Activated CD8-positive, alpha-beta T cell treated with anti-CD3 and anti-CD28 coated beads for 36 hours (primary cell): ENCODE results near the gene LIPT2. TPM values are rescaled to one million over a fixed set of nuclear protein-coding genes. Genes with fewer than 3 reads are reported as not detected.

Experiments
- ATAC-seq: fragments of 200-7000 bp; cut with Tn5 transposase; one replicate; pipeline ENCODE4 v1.10.0; 2021; ENCODE audit warnings: mild to moderate bottlenecking, moderate library complexity
- CTCF ChIA-PET: fragments of 350-600 bp; sonication (Branson Sonifier 250); formaldehyde crosslinking; loops from one replicate; lab custom pipeline; 2021; ENCODE audit warnings: antibody characterized with exemption; lab: Charles Lee
- POLR2A ChIA-PET: fragments of 350-600 bp; sonication (Branson Sonifier 250); formaldehyde crosslinking; loops from one replicate; lab custom pipeline; 2021; ENCODE audit warnings: antibody characterized with exemption; lab: Charles Lee
- DNase-seq: peaks from one replicate; pipeline ENCODE4 v3.0.0-alpha.2; 2020
- H3K27ac Mint-ChIP-seq: one replicate; pipeline ENCODE4 v1.8.0; 2021; ENCODE audit warnings: mild to moderate bottlenecking, mixed read lengths
- H3K27me3 Mint-ChIP-seq: one replicate; pipeline ENCODE4 v1.8.0; 2021; ENCODE audit warnings: mixed read lengths
- H3K36me3 Mint-ChIP-seq: one replicate; pipeline ENCODE4 v1.8.0; 2021; ENCODE audit warnings: low read depth, mixed read lengths
- H3K4me1 Mint-ChIP-seq: one replicate; pipeline ENCODE4 v1.8.0; 2021; ENCODE audit warnings: low read depth, mixed read lengths
- H3K4me3 Mint-ChIP-seq: one replicate; pipeline ENCODE4 v1.8.0; 2021; ENCODE audit warnings: mild to moderate bottlenecking, moderate library complexity, mixed read lengths
- H3K9me3 Mint-ChIP-seq: one replicate; pipeline ENCODE4 v1.8.0; 2021; ENCODE audit warnings: mixed read lengths
- CTCF ChIP-seq: fragments of 200-600 bp; IDR thresholded peaks from one replicate; pipeline ENCODE4 v1.8.0; 2022; ENCODE audit warnings: antibody characterized with exemption, mild to moderate bottlenecking
- intact Hi-C: fragments of 100-400 bp; cut with micrococcal nuclease; formaldehyde crosslinking; loops from one replicate; pipeline ENCODE4 v1.10.0; 2022
- total RNA-seq, 2 experiments: library from RNA; stranded (reverse); gene quantifications; one replicate each; pipeline ENCODE4 v1.2.3, GENCODE V29; 2021

Gene LIPT2
- total RNA-seq, 2 experiments from 2014 or later = 5.9 to 6.8 TPM

GRCh38 chr11:74492084-74492483 lies 1.4 kb downstream of the LIPT2 start:
- intact Hi-C loops = no loop called here
- POLR2A ChIA-PET = interaction anchor here (0.8 to 1.3 kb wide), 2 partner anchors 11 to 68 kb away, joined by 3 read pairs; no protein-coding TSS in a partner anchor
- H3K4me3 Mint-ChIP-seq = peak overlapping the region; percentile 82

GRCh38 chr11:74490941-74491340 lies 2.6 kb downstream of the LIPT2 start:
- DNase-seq (no peak), ATAC-seq (no peak)
- no peak overlapping the region for H3K4me3 Mint-ChIP-seq
- ChIA-PET POLR2A (no interaction called here), CTCF (interaction anchor here (1.3 to 1.5 kb wide), 2 partner anchors 37 to 38 kb away, joined by 4 read pairs; no protein-coding TSS in a partner anchor)
- peaks cover 16% of the 10 kb centered on the region for H3K4me1 Mint-ChIP-seq
- intact Hi-C loops = no loop called here
- no peaks in the 10 kb centered on the region for H3K36me3 Mint-ChIP-seq
- H3K27me3 Mint-ChIP-seq = no peaks in the 10 kb centered on the region
- no peaks in the 10 kb centered on the region for H3K9me3 Mint-ChIP-seq
- no peak for TF ChIP-seq CTCF
- peak overlapping the region; percentile 31 for H3K27ac Mint-ChIP-seq

More at GRCh38 chr11:74492084-74492483, 1.4 kb downstream of the LIPT2 start:
- ATAC-seq (no peak), DNase-seq (no peak)
- no peak for TF ChIP-seq CTCF
- Mint-ChIP-seq H3K27ac (peak overlapping the region; percentile 89), H3K36me3 (no peaks in the 10 kb centered on the region), H3K4me1 (peaks cover 16% of the 10 kb centered on the region), H3K27me3 (no peaks in the 10 kb centered on the region), H3K9me3 (no peaks in the 10 kb centered on the region)
- CTCF ChIA-PET = interaction anchor here (1.3 to 2.7 kb wide), 4 partner anchors 38 to 102 kb away, joined by 4 to 17 read pairs (median 10); no protein-coding TSS in a partner anchor

GRCh38 chr11:74487875-74488274 lies 5.6 kb downstream of the LIPT2 start:
- POLR2A ChIA-PET = interaction anchor here (0.5 to 1.0 kb wide), 2 partner anchors 9 to 13 kb away, joined by 3 read pairs; no protein-coding TSS in a partner anchor
- no peak for TF ChIP-seq CTCF
- Mint-ChIP-seq H3K4me3 (no peak overlapping the region), H3K36me3 (no peaks in the 10 kb centered on the region), H3K27me3 (no peaks in the 10 kb centered on the region), H3K4me1 (peaks cover 10% of the 10 kb centered on the region), H3K9me3 (no peaks in the 10 kb centered on the region), H3K27ac (no peak overlapping the region)
- intact Hi-C loops = no loop called here
- DNase-seq (peak; percentile 13), ATAC-seq (no peak)
- CTCF ChIA-PET = interaction anchor here (0.6 to 1.3 kb wide), 6 partner anchors 12 to 97 kb away, joined by 3 to 6 read pairs (median 3); no protein-coding TSS in a partner anchor

GRCh38 chr11:74485868-74486267 lies 7.7 kb downstream of the LIPT2 start:
- intact Hi-C loops = no loop called here
- Mint-ChIP-seq H3K27ac (no peak overlapping the region), H3K9me3 (no peaks in the 10 kb centered on the region), H3K4me3 (no peak overlapping the region), H3K4me1 (peaks cover 2% of the 10 kb centered on the region), H3K36me3 (no peaks in the 10 kb centered on the region), H3K27me3 (no peaks in the 10 kb centered on the region)
- ChIA-PET CTCF (interaction anchor here (0.7 to 1.3 kb wide), 2 partner anchors 8 to 36 kb away, joined by 3 to 5 read pairs; no protein-coding TSS in a partner anchor), POLR2A (no interaction called here)
- TF ChIP-seq CTCF = no peak
- no peak for DNase-seq
- no peak for ATAC-seq

GRCh38 chr11:74480688-74481417 lies 12.7 kb downstream of the LIPT2 start:
- ChIA-PET POLR2A (interaction anchor here (1.1 kb wide), 1 partner anchor 12 kb away, joined by 3 read pairs; no protein-coding TSS in a partner anchor), CTCF (interaction anchor here (1.3 to 1.8 kb wide), 3 partner anchors 13 to 31 kb away, joined by 3 to 5 read pairs (median 5); partner anchors contain the start of gene LIPT2)

More at GRCh38 chr11:74480688-74481417, 12.7 kb downstream of the LIPT2 start:
- H3K4me1 Mint-ChIP-seq = peaks cover 2% of the 10 kb centered on the region
- H3K27ac Mint-ChIP-seq = no peak overlapping the region
- intact Hi-C loops = no loop called here
- no peak for TF ChIP-seq CTCF
- ATAC-seq = no peak
- DNase-seq = no peak
- no peak overlapping the region for H3K4me3 Mint-ChIP-seq
- H3K9me3 Mint-ChIP-seq = no peaks in the 10 kb centered on the region
- no peaks in the 10 kb centered on the region for H3K36me3 Mint-ChIP-seq
- peaks cover 2% of the 10 kb centered on the region for H3K27me3 Mint-ChIP-seq
